ENCODE data around the gene ARHGEF1.
"Not testable (repeated sequence)": the region's sequence is repeated elsewhere in the genome, so short reads cannot be mapped to it uniquely, and the experiment has no call there.

Gene ARHGEF1

GRCh38 chr19:41913538-41914423 lies 30.8 kb downstream of the ARHGEF1 start:
- H3K4me3 ChIP-seq (ENCODE audit: low read depth, low read length): no peak overlapping the region
- TF ChIP-seq POLR2A (IDR thresholded peaks at IDR 0.05; ENCODE audit: extremely low read depth, insufficient read length): no peak
- no peak for TF ChIP-seq MYC (IDR thresholded peaks at IDR 0.05; ENCODE audit: low read depth, low read length)
- TF ChIP-seq MAX (IDR thresholded peaks at IDR 0.05; ENCODE audit: low read depth, low read length): no peak
- TF ChIP-seq CTCF (IDR thresholded peaks at IDR 0.05; ENCODE audit: low read depth, low read length): no peak

GRCh38 chr19:41914424-41914834 lies 31.4 kb downstream of the ARHGEF1 start:
- not testable (repeated sequence) for DNase-seq (ENCODE audit: low read depth); H3K4me3 ChIP-seq (ENCODE audit: low read depth, low read length)

More at GRCh38 chr19:41913538-41914423, 30.8 kb downstream of the ARHGEF1 start:
- DNase-seq (ENCODE audit: low read depth): no peak

- no peak overlapping the region for H3K4me3 ChIP-seq (ENCODE audit: low read depth, low read length)
- TF ChIP-seq CTCF (IDR thresholded peaks at IDR 0.05; ENCODE audit: low read depth, low read length) (no peak), MAX (IDR thresholded peaks at IDR 0.05; ENCODE audit: low read depth, low read length) (no peak), MYC (IDR thresholded peaks at IDR 0.05; ENCODE audit: low read depth, low read length) (no peak), POLR2A (IDR thresholded peaks at IDR 0.05; ENCODE audit: extremely low read depth, insufficient read length) (no peak)
- DNase-seq (ENCODE audit: low read depth): no peak
These were observed 32.2 kb downstream of the ARHGEF1 start for GRCh38 chr19:41915021-41915775.

- DNase-seq (ENCODE audit: low read depth): no peak
- no peak for TF ChIP-seq MYC (IDR thresholded peaks at IDR 0.05; ENCODE audit: low read depth, low read length)
- TF ChIP-seq MAX (IDR thresholded peaks at IDR 0.05; ENCODE audit: low read depth, low read length): no peak
- TF ChIP-seq CTCF (IDR thresholded peaks at IDR 0.05; ENCODE audit: low read depth, low read length): no peak
- TF ChIP-seq POLR2A (IDR thresholded peaks at IDR 0.05; ENCODE audit: extremely low read depth, insufficient read length): no peak
- no peak overlapping the region for H3K4me3 ChIP-seq (ENCODE audit: low read depth, low read length)
These were observed 32.9 kb downstream of the ARHGEF1 start for GRCh38 chr19:41915776-41916414.

GRCh38 chr19:41917676-41918075 lies 34.7 kb downstream of the ARHGEF1 start:
- no peak for DNase-seq (ENCODE audit: low read depth)
- no peak overlapping the region for H3K4me3 ChIP-seq (ENCODE audit: low read depth, low read length)
- TF ChIP-seq MAX (IDR thresholded peaks at IDR 0.05; ENCODE audit: low read depth, low read length) (no peak), MYC (IDR thresholded peaks at IDR 0.05; ENCODE audit: low read depth, low read length) (no peak), CTCF (IDR thresholded peaks at IDR 0.05; ENCODE audit: low read depth, low read length) (no peak), POLR2A (IDR thresholded peaks at IDR 0.05; ENCODE audit: extremely low read depth, insufficient read length) (no peak)

GRCh38 chr19:41918095-41918494 lies 35.1 kb downstream of the ARHGEF1 start:
- DNase-seq (ENCODE audit: low read depth): no peak
- TF ChIP-seq MYC (IDR thresholded peaks at IDR 0.05; ENCODE audit: low read depth, low read length) (no peak), CTCF (IDR thresholded peaks at IDR 0.05; ENCODE audit: low read depth, low read length) (no peak), MAX (IDR thresholded peaks at IDR 0.05; ENCODE audit: low read depth, low read length) (no peak), POLR2A (IDR thresholded peaks at IDR 0.05; ENCODE audit: extremely low read depth, insufficient read length) (no peak)
- no peak overlapping the region for H3K4me3 ChIP-seq (ENCODE audit: low read depth, low read length)
